ENCODE data around the gene LASP1NB. TPM values are rescaled to one million over a fixed set of nuclear protein-coding genes. Genes with fewer than 3 reads are reported as not detected.
A peak's percentile ranks its signal among the peaks of the same experiment; 100 is the strongest.
"Not testable (repeated sequence)": the region's sequence is repeated elsewhere in the genome, so short reads cannot be mapped to it uniquely, and the experiment has no call there.

Gene LASP1NB

DNA sequence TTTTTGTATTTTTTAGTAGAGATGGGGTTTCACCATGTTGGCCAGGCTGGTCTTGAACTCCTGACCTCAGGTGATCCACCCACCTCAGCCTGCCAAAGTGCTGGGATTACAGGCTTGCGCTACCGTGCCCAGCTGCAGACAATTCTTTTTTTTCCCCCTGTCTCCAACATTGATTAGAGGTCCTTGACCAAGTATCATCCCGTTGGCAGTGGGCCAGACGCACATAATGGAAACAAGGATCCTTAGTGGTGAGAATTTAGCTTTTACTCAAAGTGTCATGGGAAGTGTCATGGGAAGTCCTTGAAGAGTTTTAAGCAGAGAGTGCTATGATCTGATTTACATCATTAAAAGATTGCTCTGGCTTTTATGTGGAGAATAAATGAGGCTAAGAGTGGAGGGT, 43.9 kb downstream of the LASP1NB start:
- no peaks in the 10 kb centered on the region for H3K9me3 ChIP-seq
- H3K4me1 ChIP-seq = peaks cover 0 to 3% (median 0%) of the 10 kb centered on the region in 4 donors
- 64 to 65% methylated on average over 4 of the region's 4 CpGs for WGBS, 2 donors
- H3K36me3 ChIP-seq = no peaks in the 10 kb centered on the region
- no peak overlapping the region for H3K27ac ChIP-seq
- no peak for DNase-seq (ENCODE audit: low spot score in 2 of 2)
- no peak overlapping the region for H3K4me3 ChIP-seq
- H3K27me3 ChIP-seq = no peaks in the 10 kb centered on the region
- TF ChIP-seq EP300 (IDR thresholded peaks at IDR 0.05) (no peak), POLR2A (IDR thresholded peaks at IDR 0.05) (no peak)
- TF ChIP-seq, protein P1, sequence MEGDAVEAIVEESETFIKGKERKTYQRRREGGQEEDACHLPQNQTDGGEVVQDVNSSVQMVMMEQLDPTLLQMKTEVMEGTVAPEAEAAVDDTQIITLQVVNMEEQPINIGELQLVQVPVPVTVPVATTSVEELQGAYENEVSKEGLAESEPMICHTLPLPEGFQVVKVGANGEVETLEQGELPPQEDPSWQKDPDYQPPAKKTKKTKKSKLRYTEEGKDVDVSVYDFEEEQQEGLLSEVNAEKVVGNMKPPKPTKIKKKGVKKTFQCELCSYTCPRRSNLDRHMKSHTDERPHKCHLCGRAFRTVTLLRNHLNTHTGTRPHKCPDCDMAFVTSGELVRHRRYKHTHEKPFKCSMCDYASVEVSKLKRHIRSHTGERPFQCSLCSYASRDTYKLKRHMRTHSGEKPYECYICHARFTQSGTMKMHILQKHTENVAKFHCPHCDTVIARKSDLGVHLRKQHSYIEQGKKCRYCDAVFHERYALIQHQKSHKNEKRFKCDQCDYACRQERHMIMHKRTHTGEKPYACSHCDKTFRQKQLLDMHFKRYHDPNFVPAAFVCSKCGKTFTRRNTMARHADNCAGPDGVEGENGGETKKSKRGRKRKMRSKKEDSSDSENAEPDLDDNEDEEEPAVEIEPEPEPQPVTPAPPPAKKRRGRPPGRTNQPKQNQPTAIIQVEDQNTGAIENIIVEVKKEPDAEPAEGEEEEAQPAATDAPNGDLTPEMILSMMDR (IDR thresholded peaks at IDR 0.05) = no peak

DNA sequence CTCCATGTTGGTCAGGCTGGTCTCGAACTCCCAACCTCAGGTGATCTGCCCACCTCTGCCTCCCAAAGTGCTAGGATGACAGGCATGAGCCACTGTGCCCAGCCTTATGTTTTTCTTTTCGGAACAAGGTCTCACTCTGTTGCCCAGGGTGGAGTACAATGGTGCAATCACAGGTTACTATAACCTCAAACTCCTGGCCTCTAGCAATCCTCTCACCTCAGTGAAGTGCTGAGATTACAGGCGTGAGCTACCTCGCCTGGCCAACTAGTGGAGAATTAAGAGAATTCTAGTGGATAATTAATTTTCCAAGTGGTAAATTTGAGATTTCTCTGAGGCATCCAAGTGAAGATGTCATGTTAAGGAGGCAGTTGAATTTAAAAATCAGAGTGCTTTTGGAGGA, 44.7 kb downstream of the LASP1NB start:
- TF ChIP-seq, protein P1 (IDR thresholded peaks at IDR 0.05) = no peak
- H3K27me3 ChIP-seq = no peaks in the 10 kb centered on the region
- DNase-seq (ENCODE audit: low spot score in 2 of 2) = no peak
- no peak overlapping the region for H3K4me3 ChIP-seq
- no peaks in the 10 kb centered on the region for H3K36me3 ChIP-seq
- H3K27ac ChIP-seq = no peak overlapping the region
- 74 to 84% methylated on average over 4 of the region's 4 CpGs for WGBS, 2 donors
- H3K4me1 ChIP-seq = peaks cover 0 to 3% (median 0%) of the 10 kb centered on the region in 4 donors
- no peaks in the 10 kb centered on the region for H3K9me3 ChIP-seq

DNA sequence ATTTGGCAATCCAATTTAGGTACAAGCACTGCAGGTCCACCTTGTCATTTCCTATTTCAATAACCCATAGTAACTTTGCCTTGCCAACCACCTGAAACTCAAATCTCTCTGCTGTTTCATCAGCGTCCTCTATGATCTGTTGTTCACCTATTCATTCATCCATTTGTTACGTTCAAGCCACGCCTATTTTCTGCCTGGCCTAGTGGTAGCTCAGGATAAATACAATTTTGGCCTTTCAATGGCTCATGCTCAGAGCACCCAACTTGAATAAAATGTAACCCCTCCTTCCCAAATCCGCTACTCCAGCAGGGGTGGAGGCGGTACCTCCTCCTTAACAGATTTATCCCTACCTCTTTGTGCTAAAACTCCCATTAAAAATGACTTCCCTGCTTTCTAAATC, 45.4 kb downstream of the LASP1NB start:
- H3K27ac ChIP-seq = no peak overlapping the region
- H3K9me3 ChIP-seq = no peaks in the 10 kb centered on the region
- WGBS, 2 donors = 81 to 82% methylated on average over 5 of the region's 5 CpGs
- no peaks in the 10 kb centered on the region for H3K36me3 ChIP-seq
- no peak overlapping the region for H3K4me3 ChIP-seq
- TF ChIP-seq EP300 (IDR thresholded peaks at IDR 0.05) = no peak
- no peak for TF ChIP-seq POLR2A (IDR thresholded peaks at IDR 0.05)
- TF ChIP-seq, protein P1 (IDR thresholded peaks at IDR 0.05) = no peak
- DNase-seq (ENCODE audit: low spot score in 2 of 2) = no peak
- peaks cover 0 to 3% (median 0%) of the 10 kb centered on the region in 4 donors for H3K4me1 ChIP-seq
- no peaks in the 10 kb centered on the region for H3K27me3 ChIP-seq

DNA sequence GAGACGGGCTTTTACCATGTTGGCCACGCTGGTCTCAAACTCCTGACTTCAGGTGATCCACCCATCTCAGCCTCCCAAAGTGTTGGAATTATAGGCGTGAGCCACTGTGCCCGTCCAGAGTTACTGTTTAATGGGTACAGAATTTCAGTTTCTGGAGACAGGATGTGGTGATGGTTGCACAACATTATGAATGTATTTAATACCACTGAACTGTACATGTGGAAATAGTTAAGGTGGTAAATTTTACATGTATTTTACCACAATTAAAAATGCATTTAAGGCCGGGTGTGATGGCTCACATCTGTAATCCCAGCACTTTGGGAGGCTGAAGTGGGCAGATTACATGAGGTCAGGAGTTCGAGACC, 50.8 kb downstream of the LASP1NB start:
- not testable (repeated sequence) for H3K27me3 ChIP-seq

DNA sequence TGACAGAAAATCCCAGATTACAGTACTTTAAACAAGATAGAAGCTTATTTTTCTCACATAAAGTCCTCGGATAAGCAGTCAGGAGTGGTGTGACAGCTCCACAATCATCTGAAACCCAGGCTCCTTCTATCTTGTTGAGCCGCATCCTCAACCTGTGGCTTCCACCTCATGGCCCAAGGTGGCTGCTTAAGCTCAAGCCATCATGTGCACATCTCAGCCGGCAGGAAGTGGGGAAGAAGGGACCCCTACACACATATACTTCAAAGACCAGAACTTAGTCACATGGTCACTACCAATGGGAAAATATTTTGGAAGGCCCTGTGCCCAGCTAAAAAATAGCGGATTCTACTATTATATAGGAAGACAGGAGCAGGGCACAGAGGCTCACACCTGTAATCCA, 52.8 kb downstream of the LASP1NB start:
- 88 to 91% methylated on average over 4 of the region's 4 CpGs for WGBS, 2 donors
- TF ChIP-seq EP300 (IDR thresholded peaks at IDR 0.05) (no peak), POLR2A (IDR thresholded peaks at IDR 0.05) (no peak)
- TF ChIP-seq, protein P1 (IDR thresholded peaks at IDR 0.05) = no peak
- Histone ChIP-seq H3K9me3 (no peaks in the 10 kb centered on the region), H3K4me3 (no peak overlapping the region), H3K27ac (no peak overlapping the region), H3K27me3 (no peaks in the 10 kb centered on the region), H3K4me1 (peaks cover 0 to 30% (median 1%) of the 10 kb centered on the region in 4 donors), H3K36me3 (no peaks in the 10 kb centered on the region)
- no peak for DNase-seq (ENCODE audit: low spot score in 2 of 2)

More for the DNA sequence above, 50.8 kb downstream of the LASP1NB start:
- not testable (repeated sequence) for DNase-seq (ENCODE audit: low spot score in 2 of 2); H3K4me3 ChIP-seq; H3K9me3 ChIP-seq; H3K27ac ChIP-seq; H3K36me3 ChIP-seq
- TF ChIP-seq, protein P1 (IDR thresholded peaks at IDR 0.05) = peak in 1 of 5 experiments; percentile 3
- WGBS, 2 donors = 67 to 70% methylated on average over 6 of the region's 6 CpGs
- peaks cover 0 to 12% (median 1%) of the 10 kb centered on the region in 4 donors for H3K4me1 ChIP-seq

Small RNA genes lying within 50 kb of the gene (small RNA-seq; reads per million reads assigned to genes)
- not detected for gene MIR6779

Other genes with a start within 250 kb of the LASP1NB start
- 100 to 1,000 TPM in 2 of 4 donors, 10 to 100 TPM in 2; 83.9 to 185 (median 116) TPM for gene MLLT6, start 220.3 kb upstream of the LASP1NB start, total RNA-seq
- 10 to 100 TPM; 10.2 to 19.2 (median 16.5) TPM for gene CISD3, start 195.3 kb upstream of the LASP1NB start, total RNA-seq
- 10 to 100 TPM in 3 of 4 donors, 1 to 10 TPM in 1; 7.7 to 50.0 (median 17.6) TPM for gene PCGF2, start 177.3 kb upstream of the LASP1NB start, total RNA-seq
- 100 to 1,000 TPM in 3 of 4 donors, 10 to 100 TPM in 1; 88.8 to 146 (median 141) TPM for gene PSMB3, start 172.9 kb upstream of the LASP1NB start, total RNA-seq
- gene PIP4K2B, start 126.1 kb upstream of the LASP1NB start, total RNA-seq = 10 to 100 TPM; 47.9 to 79.0 (median 74.8) TPM
- 10 to 100 TPM; 19.0 to 43.3 (median 24.9) TPM for gene CWC25, start 100.3 kb upstream of the LASP1NB start, total RNA-seq
- 1,000 to 10,000 TPM; 1,112 to 1,642 (median 1,331) TPM for gene RPL23, start 71.9 kb upstream of the LASP1NB start, total RNA-seq
- 100 to 1,000 TPM; 110 to 165 (median 137) TPM for gene LASP1, start 55.6 kb upstream of the LASP1NB start, total RNA-seq
- not detected for gene FBXO47, start 41.8 kb downstream of the LASP1NB start, total RNA-seq
- gene PLXDC1, start 226.0 kb downstream of the LASP1NB start, total RNA-seq = 10 to 100 TPM; 34.1 to 95.1 (median 42.4) TPM
- gene ARL5C, start 240.5 kb downstream of the LASP1NB start, total RNA-seq = not detected

Data from tibial nerve (tissue), 4 donors.